ENCODE data around the gene PDE9A.
"Not testable (repeated sequence)": the region's sequence is repeated elsewhere in the genome, so short reads cannot be mapped to it uniquely, and the experiment has no call there.

The PDE9A gene

DNA sequence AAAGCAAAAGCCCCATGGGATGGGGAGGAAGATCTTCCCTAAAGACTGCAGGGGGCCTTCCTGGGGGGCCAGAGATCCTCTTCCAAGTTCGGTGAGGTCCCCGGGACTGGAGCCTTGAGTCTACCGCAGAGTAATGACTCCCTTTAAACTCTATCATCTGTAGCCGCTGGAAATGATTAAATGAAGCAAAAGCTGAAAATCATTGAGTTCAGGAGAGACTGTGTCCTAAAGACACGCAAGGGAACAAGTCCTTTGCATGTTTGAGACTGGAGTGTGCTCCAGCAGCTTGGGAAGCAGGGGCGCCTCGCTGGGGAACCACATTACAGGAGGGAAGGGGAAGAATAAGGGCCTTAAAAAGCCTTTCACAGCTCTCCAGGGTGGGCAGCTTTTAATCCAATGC is 155.8 kb downstream of the PDE9A start:
- peak; percentile 35 for DNase-seq

DNA sequence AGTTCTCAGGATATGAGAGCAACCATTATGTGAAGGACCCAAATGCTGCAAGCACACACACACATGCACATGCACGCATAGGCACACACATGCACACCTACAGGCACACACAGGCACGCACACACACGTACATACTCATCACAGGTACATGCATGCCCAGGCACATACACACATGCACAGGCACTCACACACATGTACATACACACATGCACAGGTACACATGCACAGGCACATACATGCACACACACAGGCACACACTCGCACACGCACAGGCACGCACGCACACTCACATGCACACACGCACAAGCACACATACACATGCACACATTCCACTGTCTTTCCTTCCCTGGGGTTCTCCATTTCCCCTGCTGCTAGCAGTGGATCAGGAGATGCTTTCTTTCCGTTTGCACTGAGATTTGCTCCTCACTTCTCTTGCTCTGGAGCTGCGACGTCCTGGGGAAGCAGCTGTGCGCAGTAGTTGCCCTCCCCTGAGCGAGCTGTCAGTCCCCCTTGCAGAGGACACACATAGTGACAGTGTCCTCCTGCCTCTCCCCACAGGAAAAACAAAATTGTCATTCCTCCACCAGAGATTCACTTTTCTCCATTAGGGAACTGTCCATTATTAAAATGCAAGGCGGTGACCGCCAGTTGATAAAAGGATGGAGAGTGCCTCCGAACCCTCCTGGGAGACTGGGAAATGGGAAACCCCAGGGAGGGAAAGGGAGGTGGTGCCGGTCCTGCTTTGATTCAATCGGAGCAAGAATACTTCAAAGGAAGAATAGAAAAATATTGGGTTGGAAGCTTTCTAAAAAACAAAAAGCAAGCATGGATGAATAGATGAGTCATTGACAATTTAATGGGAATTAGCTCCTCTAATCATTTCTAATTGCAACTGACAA is 156.4 kb downstream of the PDE9A start:
- peak; percentile 41 for DNase-seq

GRCh38 chr21:42811960-42812359 is 158.5 kb downstream of the PDE9A start:
- no peak for DNase-seq

DNA sequence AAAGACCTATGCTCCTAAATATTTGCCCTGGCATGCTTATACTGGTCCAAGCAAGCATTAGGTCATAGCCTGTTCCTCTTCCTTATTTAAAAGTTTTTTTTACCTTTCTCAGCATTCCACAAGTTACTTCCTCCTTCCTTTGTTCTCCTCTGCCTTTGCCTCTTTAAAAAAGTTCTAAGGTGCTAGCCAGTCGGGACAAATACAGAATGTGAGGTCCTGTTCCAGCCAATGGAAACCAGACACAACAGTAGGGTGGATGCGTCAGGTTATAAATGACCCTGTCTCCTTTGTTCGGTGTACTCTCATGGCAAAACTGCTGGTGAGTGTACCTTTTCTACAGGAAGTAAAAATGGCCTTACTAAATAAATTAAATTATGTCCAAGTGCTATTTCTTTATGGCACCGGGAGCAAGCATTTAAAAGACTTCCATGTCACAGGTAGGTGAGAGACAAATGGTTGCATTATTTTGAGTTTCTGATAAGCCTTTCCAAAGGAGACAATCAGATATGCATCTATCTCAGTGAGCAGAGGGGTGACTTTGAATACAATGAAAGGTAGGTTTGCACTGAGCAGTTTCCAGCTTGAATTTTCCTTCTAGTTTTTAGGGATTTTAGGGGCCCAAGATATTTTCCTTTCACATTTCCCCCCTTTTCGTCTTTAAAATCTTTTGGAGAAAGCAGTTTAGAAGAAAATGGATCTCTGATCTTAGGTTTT is 159.3 kb downstream of the PDE9A start:
- DNase-seq: not testable (repeated sequence)

DNA sequence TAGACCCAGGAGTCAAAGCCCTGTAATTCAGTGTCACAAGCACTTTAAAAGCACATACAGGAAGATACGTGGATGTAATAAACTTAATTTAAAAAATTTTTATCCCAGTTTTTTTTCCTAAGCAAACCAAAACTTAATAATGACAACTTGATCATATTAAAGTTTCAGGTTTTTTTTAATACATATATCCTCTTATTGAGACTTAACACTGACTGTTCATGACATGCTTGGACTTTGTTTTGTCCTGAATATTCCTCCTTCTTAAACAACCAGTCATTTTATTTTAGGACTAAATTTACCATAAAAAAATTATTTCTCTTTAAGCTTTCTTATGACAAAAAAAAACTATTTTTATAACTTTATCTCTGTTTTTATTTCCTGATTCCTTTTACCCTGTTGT is 161.8 kb downstream of the PDE9A start:
- DNase-seq: no peak

- DNase-seq: peak; percentile 83
Measured at GRCh38 chr21:42818328-42818749, 164.9 kb downstream of the PDE9A start.

- DNase-seq: peak; percentile 49
Measured at GRCh38 chr21:42819861-42820615, 166.6 kb downstream of the PDE9A start.

DNA sequence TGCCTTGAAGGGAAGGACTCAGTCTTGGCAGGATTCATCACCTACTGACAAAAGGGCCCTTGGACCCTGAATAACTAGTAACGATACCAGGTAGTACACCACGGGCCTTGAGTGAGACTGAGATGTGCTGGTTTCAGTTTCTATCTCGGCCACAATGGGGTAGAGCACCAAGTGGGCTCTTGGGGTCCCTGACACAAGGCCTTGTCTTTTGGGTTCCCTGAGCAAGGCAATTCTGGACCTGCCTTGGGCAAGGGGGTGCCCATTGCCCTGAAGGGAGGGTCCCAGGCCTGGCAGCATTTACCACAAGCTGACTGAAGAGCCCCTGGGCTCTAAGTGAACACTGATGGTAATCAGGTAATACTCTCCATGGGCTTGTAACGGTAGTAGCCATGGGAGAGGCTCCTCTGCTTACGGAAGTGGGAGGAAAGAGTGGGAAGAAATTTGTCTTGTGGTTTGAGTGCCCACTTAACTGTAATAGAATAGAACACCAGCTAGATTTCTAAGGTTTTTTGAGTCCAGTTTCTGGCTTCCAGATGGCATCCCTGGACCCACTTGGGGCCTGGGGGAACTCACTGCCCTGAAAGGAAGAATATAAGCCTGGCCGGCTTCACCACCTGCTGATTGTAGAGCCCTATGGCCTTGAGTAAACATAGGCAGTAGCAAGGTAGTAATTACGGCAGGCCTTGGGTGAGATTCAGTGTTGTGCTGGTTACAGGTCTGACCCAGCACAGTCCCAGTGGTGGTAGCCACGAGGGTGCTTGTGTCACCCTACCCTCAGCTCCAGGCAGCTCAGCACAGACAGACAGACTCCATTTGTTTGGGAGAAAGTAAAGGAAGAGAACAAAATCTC is 167.4 kb downstream of the PDE9A start:
- DNase-seq: no peak
